GM19324 (cell line): Measurements from ENCODE around the gene METTL9.
"Not testable (repeated sequence)": the region's sequence is repeated elsewhere in the genome, so short reads cannot be mapped to it uniquely, and the experiment has no call there.

Experiments used
- ATAC-seq: cut with Tn5 transposase; IDR thresholded peaks from one replicate; pipeline ENCODE4 v1.9.1; 2021; ENCODE audit warnings: mild to moderate bottlenecking, moderate library complexity; ENCODE audit not compliant: unreplicated experiment, low FRiP score

The METTL9 gene

GRCh38 chr16:21608639-21609328 is 9.4 kb downstream of the METTL9 start:
- no peak for ATAC-seq

GRCh38 chr16:21610006-21610544 is 10.7 kb downstream of the METTL9 start:
- ATAC-seq: no peak

- ATAC-seq: no peak
These were observed 11.4 kb downstream of the METTL9 start for GRCh38 chr16:21610766-21611165.

- no peak for ATAC-seq
These were observed 11.8 kb downstream of the METTL9 start for GRCh38 chr16:21611198-21611555.

GRCh38 chr16:21611556-21612384 is 12.4 kb downstream of the METTL9 start:
- ATAC-seq: no peak

GRCh38 chr16:21613361-21613760 is 14.0 kb downstream of the METTL9 start:
- ATAC-seq: no peak

GRCh38 chr16:21613781-21614180 is 14.4 kb downstream of the METTL9 start:
- ATAC-seq: no peak

- no peak for ATAC-seq
These were observed 15.5 kb downstream of the METTL9 start for GRCh38 chr16:21614896-21615295.

- no peak for ATAC-seq
These were observed 18.2 kb downstream of the METTL9 start for GRCh38 chr16:21617607-21618006.

- no peak for ATAC-seq
These were observed 18.9 kb downstream of the METTL9 start for GRCh38 chr16:21618281-21618680.

- ATAC-seq: no peak
These were observed 20.5 kb downstream of the METTL9 start for GRCh38 chr16:21619765-21620425.

GRCh38 chr16:21620592-21620991 is 21.2 kb downstream of the METTL9 start:
- no peak for ATAC-seq

GRCh38 chr16:21622545-21622944 is 23.2 kb downstream of the METTL9 start:
- no peak for ATAC-seq

GRCh38 chr16:21625026-21625425 is 25.6 kb downstream of the METTL9 start:
- no peak for ATAC-seq

- no peak for ATAC-seq
These were observed 27.4 kb downstream of the METTL9 start for GRCh38 chr16:21626659-21627277.

GRCh38 chr16:21628121-21628726 is 28.8 kb downstream of the METTL9 start:
- ATAC-seq: no peak

GRCh38 chr16:21628772-21629171 is 29.4 kb downstream of the METTL9 start:
- ATAC-seq: no peak

GRCh38 chr16:21629616-21630539 is 30.5 kb downstream of the METTL9 start:
- not testable (repeated sequence) for ATAC-seq

GRCh38 chr16:21630866-21631265 is 31.5 kb downstream of the METTL9 start:
- not testable (repeated sequence) for ATAC-seq
